Ishikawa (cell line): ENCODE measurements around the gene WDFY2.

Experiments
- CREB1 ChIP-seq: IDR thresholded peaks from 2 replicates; pipeline ENCODE4 v1.6.1; 2012; ENCODE audit warnings: low read depth
- RAD21 ChIP-seq: IDR thresholded peaks from 2 replicates; pipeline ENCODE4 v1.6.1; 2012; ENCODE audit warnings: low read depth
- REST ChIP-seq: IDR thresholded peaks from 2 replicates; pipeline ENCODE4 v1.6.1; 2012; ENCODE audit warnings: low read depth, mild to moderate bottlenecking
- TAF1 ChIP-seq: IDR thresholded peaks from 2 replicates; pipeline ENCODE4 v1.6.1; 2012; ENCODE audit warnings: low read depth, mild to moderate bottlenecking
- TCF12 ChIP-seq: IDR thresholded peaks from 2 replicates; pipeline ENCODE4 v1.6.1; 2012; ENCODE audit warnings: low read depth
- TEAD4 ChIP-seq: IDR thresholded peaks from 2 replicates; pipeline ENCODE4 v1.6.1; 2012
- USF1 ChIP-seq: IDR thresholded peaks from 2 replicates; pipeline ENCODE4 v1.6.1; 2012
- TF ChIP-seq, protein P1 (sequence below): IDR thresholded peaks from 2 replicates; pipeline ENCODE4 v1.6.1; 2012

DNA sequence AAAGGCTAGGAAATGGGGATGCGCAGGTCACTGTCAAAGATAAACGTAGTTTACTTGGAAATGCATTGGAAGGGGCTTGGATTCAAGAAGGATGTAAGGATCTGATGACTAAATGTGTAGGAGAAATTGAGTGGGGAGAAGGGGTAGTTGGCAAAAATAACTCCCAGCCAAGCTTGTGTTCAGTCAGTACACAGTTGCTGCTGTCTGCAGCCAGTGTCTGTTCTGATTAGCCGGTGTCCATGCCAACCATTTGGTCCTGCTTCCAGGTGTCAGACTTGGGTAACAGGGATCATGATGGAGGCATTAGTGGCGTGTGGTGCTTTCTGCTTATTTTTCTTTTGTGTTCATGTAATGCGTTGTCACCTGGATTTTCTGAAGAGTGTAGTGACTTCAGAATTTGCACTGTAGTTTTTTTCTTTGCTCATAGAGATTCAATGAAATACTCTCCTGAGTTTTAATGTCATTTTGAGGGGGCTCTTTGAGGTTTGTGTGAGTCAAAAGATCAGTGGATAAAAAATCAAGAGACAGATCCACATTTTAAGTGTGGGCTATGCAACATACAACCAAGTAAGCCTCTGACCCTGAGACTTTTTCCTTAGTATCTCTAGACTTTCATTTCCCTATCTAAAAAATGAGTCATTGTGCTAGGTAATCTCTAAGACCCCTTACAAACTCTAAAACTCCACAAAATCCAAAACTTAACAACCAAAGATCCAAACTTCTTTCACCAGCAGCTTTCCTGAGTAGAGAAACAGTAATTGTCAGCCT, 103.9 kb downstream of the WDFY2 start:
- TF ChIP-seq REST (no peak), TAF1 (no peak), TCF12 (no peak), TEAD4 (no peak), CREB1 (no peak), USF1 (no peak), RAD21 (no peak)
- TF ChIP-seq, protein P1, sequence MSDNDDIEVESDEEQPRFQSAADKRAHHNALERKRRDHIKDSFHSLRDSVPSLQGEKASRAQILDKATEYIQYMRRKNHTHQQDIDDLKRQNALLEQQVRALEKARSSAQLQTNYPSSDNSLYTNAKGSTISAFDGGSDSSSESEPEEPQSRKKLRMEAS = no peak
